SH-SY5Y (cell line): ENCODE results near the gene TRMT1.

Experiments used
- GATA2 ChIP-seq: IDR thresholded peaks from 2 replicates; pipeline ENCODE4 v1.6.1; 2011; ENCODE audit warnings: mild to moderate bottlenecking, low read depth, low read length
- GATA3 ChIP-seq: IDR thresholded peaks from 2 replicates; pipeline ENCODE4 v1.6.1; 2011; ENCODE audit warnings: low read depth, mild to moderate bottlenecking, low read length, moderate library complexity

DNA sequence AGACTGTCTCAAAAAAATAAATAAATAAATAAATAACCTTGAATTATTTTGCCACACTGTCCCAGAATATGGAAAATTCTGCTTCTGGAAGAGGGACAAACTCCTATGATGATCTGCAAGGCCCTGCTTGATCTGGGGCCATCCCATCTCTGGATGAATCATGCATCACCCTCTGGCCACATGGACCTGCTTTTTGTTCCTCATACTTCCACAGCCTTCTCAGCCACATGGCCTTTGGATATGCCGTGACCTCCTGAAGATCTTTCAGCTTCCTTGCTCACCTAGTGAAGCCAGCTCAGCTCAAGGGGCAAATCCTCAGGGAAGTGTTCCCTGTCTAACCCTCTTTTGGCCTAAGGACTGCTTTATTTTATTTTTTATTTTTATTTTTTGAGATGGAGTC lies 44.0 kb upstream of the TRMT1 start:
- TF ChIP-seq GATA2 (no peak), GATA3 (no peak)
